Posterior cingulate gyrus (tissue), 11 donors: Measurements from ENCODE around the gene EML3.
"Not testable (repeated sequence)": the region's sequence is repeated elsewhere in the genome, so short reads cannot be mapped to it uniquely, and the experiment has no call there.

Experiments used
- DNase-seq, 10 donors: peaks; one replicate each; pipeline versions ENCODE4 v3.0.0 to v3.0.0-alpha.2; 2020 to 2021; ENCODE audit warnings: mixed read lengths in 3 of 10
- intact Hi-C: fragments of 100-400 bp; cut with DNase I; formaldehyde crosslinking; loops from one replicate; pipeline ENCODE4 v1.15.1; 2023

Gene EML3

DNA sequence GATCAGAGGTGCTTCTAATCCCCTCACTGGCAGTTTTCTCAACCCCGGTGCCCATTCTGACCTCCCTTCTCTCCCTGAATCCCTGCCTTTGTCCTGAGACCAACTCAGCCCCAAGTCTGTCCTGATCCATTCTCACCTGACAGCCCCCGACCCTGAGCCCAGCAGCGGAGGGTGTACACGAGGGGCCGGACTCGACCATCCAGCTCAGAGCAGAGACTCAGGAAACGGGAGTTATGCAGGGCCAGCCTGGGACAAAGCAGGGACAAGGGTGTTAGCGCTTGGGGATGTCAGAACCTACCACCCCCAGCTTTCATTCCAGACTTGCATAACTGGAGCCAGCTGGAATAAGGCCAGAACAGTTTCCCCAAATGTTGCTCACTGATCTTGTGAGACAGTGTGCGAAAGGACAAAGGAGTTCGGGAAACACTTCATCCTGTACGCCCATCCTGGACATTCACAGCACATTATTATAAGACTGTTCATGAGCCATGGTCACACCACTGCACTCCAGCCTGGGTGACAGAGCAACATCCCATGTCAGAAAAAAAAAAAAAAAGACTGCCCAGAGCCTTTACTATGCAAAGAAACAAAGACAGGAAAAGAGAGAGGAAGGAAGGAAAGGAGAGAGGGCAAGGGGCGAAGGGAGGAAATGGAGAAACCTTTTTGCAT, 35.4 kb downstream of the EML3 start:
- intact Hi-C loops, result no loop called here

DNA sequence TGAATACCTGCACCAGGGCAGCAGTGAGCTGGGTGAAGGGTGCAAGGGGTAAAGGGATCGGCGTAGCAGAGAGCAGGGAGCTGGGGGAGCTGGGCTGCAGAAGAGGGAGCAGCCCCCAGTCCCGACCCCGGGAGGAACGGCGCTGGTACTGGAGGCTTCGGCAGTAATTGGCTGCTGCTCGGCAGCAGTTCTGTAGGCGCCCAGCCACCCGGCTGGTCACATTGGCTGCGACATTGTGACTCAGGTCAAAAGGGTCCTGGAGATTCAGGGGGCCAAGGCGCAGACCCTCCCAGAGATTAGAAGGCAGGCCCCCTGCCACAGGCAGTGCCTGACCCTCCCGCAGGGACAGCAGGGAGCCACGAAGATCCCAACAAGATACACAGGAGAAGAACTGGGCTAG, 36.7 kb downstream of the EML3 start:
- intact Hi-C loops, result no loop called here
- DNase-seq, result no peak

More for the DNA sequence above, 35.4 kb downstream of the EML3 start:
- no peak for DNase-seq

DNA sequence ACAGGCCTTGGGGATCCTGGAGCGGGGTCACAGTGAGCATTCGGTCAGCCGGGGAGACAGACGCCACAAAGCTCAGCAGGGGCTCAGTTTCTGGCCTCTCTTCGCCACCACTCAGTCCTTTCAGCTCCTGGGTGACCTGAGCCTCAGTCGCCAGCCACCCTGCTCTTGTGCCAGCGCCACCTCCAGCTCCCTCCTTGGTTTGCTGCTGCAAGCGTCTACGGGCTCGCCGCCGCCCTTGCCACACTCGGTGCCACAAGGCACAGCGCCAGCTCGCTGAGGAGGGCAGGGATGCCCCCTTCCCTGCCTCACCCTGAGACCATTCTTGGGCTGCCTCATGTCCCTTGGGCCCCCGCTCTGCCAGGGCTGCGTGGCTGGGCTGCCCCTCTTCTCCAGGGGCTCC, 37.4 kb downstream of the EML3 start:
- peak in 1 of 10 donors; percentile 75 for DNase-seq
- intact Hi-C loops, result no loop called here

DNA sequence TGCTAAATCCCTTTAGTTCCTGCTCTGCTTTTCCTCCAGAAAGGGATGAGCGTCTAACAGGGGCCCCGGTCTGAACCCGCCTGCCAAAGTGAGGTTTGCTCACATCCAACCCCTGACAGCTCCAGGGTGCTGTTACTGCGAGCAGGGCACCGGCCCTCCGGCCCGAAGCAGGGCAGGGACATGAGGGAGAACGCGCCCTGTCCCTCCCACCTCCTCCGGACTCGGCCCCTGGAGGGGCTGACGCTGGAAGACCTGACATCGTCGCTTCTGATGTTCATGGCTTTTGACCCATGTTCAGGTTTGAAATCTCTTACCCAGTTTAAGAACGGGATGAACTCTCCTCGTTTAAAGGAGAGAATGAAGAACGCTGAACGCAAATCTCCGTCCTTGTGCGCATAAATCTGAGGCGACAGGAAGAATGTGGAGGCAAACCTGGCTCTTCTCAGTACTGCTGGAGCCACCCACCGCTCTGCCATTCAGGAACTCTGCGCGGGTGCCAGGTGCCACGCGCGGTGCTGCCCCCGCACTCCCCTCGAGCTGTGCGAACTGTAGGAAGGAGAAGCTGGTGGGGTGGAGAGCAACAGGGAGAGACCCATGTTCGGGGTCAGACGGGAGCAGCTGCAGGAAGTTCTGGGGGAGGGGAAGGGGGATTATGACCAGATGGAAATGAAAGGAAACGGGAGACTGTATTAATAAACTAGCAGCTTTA, 38.1 kb downstream of the EML3 start:
- DNase-seq, result peak in 6 of 10 donors; percentile 28 to 92 (median 37)
- intact Hi-C loops, result loop anchor here (1.0 to 5.0 kb wide), 2 partner anchors 17 to 48 kb away; partner anchors contain the start of genes B3GAT3 and TUT1

DNA sequence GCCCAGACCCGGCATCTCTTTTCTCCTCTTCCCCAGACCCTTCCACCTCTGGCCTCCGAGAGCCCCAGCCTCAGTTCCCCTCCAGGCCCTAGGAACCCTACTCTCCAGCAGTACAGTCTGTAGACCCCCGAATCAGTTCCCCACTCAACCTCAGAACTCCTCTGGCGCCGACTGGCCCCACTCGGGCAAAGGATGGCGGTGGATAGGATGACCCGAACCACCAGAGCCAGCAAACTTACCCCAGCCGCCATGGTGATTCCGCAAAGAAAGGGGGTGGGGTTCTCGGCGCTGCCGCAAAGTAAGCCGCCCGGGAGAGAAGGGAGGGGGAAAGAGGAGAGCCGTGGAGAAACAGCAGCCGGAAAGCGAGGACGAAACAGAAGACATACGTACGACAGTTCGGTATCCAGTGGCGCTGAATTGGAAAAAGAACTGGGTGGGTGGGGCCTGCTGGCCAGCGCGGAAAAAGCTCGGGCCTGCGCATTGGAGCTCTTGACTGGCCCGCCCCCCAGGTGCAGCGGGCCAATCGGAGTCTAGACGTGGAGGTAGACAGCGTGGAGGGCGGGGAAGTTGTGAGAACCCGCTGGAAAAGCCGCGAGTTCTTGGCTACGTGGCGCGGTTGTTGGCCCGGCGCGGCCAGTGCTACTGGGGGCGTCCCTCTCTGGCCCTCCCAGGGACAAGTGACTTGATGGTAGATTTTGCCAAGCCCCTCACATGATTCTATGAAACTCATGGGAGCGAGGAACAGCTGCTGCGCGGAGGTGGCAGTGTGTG, 38.8 kb downstream of the EML3 start, which contains the start of gene EEF1G:
Gene EEF1G (minus strand): TSS at position 300 of the 771 bp plus-strand sequence. CDS start 49 bp downstream, at position 251.
- DNase-seq, result peak; percentile 97 to 100 (median 98)
- intact Hi-C loops, result loop anchor here (1.0 to 5.0 kb wide), 2 partner anchors 18 to 49 kb away; partner anchors contain the start of genes B3GAT3 and TUT1

DNA sequence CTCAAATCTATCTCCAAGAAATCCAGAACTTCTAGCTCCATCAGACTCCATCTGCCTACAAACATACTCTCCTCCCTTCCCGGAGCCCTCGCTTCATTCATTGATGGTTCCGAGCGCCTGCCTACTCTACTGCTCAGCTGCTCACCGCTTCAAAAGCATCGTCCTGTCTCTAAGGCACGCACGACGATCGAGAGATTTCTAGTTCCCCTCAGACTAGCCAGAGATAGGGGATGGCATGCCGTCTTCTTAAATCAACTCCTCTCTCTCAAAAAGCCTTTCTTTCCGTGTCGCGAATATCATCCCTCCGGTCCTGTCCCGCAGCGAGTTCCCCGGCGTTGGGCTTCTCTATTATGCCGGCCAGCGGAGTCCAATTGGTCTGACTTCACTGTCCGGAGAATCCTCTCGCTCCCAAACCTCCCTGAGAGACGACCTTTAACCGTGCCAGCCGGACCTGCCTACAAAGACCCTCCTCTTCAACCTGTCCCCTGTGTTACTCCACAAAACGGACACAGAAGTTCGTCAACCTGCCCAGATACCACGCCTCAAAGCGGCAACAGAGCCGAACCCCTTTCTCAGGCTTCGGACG, 39.5 kb downstream of the EML3 start:
- peak in 1 of 10 donors; percentile 66 for DNase-seq
- intact Hi-C loops, result loop anchor here (5.0 kb wide), 1 partner anchor 49 kb away; the partner anchor contains the start of gene B3GAT3

DNA sequence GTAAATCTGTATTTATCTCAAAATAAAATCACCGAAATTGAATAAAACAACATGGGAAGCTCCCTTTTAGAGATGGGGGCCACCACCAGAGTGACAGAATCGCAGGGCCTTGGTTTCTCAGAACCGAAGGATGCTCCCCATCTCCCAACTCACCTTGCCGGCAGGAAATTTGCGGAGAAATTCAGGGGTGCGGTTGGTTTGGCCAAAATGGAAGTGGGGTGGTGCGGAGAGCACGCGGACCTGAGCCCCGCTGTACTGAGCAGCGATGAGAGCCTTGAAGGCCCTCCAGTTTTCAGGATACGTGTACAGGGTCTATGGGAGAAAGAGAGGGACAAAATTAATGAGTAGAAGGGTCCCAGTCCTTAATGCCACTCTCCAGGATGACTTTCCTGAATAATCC, 40.1 kb downstream of the EML3 start:
- DNase-seq, result peak in 1 of 10 donors; percentile 38
- intact Hi-C loops, result loop anchor here (5.0 kb wide), 1 partner anchor 50 kb away; the partner anchor contains the start of gene B3GAT3

DNA sequence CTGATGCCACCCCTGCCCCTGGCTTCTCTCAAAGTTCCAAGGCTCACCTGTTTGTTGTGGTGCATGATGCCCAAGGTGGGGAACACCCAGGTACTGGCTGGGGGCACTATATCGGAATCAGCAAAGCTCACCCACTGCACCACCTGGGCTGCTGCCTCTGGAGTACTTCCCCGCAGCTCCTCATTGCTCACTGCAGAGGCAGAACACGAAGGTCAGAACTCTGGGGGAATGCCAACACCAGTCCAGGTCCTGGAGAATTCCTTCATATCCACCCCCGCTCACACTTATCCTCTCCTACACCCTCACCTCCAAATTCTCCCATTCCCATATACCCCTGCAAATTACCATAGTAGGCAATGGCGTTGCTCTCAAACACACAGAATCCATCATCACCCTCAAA, 41.1 kb downstream of the EML3 start:
- DNase-seq, result not testable (repeated sequence)
- intact Hi-C loops, result loop anchor here (5.0 kb wide), 1 partner anchor 51 kb away; the partner anchor contains the start of gene B3GAT3

DNA sequence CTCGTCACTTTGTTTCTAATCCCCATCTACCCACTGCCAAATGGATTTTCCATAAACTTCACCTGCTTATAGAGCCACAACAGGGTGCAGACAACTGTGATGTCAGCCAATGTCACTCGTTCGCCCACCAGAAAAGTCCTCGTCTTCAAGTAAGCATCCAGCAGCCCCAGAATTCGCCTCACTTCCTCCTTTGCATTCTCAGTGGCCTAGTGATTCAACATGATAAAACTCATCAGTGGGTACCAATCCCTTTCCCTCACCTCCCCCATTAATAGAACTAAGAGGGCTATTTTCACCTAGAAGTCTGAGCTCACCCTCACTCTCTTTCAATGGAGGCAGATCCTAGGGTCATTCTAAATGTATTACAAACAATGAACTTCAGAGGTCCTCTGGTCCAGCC, 41.7 kb downstream of the EML3 start:
- intact Hi-C loops, result loop anchor here (5.0 kb wide), 1 partner anchor 51 kb away; the partner anchor contains the start of gene B3GAT3
- DNase-seq, result not testable (repeated sequence)

DNA sequence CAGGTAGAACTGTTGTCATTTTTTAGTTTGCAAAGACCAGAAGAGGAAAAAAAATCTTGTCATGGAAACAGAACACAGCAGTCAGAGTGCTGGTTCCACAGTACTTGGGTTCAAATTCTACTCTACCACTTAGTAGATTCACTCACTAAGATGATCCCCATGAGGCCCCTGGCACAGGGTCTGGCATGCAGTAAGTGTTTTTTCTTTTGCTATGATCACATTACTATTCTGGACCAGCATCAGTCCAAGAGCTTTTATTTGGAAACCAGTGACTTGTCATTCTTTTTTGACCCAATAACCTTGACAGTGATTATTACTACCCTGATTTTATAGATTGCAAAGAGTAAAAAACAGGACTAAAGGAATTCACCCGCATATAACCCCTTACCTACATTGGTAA, 43.0 kb downstream of the EML3 start:
- DNase-seq, result no peak
- intact Hi-C loops, result loop anchor here (5.0 kb wide), 1 partner anchor 53 kb away; the partner anchor contains the start of gene B3GAT3

DNA sequence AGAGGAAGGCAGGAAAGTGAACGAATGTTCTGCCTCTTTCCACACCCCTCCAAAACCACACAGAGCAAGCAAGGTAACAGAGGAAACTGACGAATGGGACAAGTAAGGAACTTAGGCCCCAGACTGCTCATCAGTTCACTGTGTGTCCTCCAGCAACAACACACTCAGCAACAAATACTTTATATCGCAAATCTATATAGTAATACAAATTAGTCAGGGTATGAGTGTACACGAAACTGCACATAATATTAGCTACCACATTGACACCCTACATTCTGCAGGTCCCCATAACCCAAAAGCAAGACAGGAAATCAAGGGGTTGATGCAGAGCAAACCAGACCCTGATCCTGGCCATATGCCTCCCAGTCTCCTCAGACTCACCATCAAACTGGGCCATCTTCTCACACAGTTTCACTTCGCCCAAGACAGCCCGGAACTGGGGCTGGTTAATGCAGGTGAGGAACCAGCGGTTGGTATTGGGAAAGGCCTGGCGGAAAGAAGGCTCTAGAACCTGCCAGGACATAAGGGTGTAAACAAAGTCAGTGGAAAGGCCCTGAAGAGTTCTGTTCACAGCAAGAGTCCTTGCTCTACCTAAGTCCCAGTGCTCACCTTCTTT, 45.4 kb downstream of the EML3 start:
- intact Hi-C loops, result no loop called here

DNA sequence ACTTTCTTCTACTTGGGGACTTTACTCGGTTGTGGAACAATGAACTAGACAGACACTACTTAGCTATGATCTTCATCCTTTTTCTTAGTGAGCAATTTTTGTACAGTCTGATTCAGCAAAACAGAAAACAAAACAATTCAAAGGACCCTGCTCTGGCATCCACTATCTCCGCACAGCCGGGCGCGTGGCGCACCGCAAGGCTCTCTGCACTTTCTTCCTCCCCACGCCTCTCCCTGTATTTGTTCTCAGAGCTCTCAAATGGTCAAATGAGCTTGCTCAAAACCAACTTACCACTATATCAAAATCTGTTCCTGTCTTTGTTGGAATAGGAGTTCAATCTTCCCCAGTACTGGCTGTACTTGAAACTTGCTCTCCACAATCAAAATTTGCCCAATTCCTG, 46.3 kb downstream of the EML3 start:
- DNase-seq, result peak in 1 of 10 donors; percentile 6

More for the DNA sequence above, 45.4 kb downstream of the EML3 start:
- DNase-seq, result peak in 1 of 10 donors; percentile 31

DNA sequence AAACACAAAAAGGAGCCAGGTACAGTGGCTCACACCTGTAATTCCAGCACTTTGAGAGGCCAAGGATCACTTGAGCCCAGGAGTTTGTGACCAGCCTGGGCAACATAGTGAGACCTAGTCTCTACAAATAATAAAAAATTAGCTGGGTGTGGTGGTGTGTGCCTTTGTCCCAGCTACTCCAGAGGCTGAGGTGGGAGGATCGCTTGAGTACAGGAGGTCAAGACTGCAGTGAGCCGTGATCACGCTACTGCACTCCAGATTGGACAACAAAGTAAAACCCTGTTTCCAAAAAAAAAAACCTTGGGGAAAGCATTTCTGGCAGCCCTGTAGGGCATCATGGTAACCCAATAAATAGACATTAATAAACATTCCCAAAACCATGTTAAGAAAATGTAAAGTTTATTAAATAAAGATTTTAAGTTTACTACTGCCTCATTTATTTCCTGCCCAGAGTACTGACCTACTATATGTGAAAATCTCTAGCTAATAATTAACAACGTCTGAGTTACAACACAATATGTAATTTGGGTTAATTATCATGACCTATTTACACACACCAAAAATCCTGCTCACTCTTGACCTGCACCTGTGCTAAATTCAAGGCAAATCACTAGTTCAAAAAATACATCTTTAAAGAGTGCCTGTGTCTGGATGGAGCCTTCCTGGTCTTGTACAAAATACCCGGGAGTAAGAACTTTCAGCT, 47.3 kb downstream of the EML3 start:
- no peak for DNase-seq
- intact Hi-C loops, result no loop called here

More for the DNA sequence above, 46.3 kb downstream of the EML3 start:
- intact Hi-C loops, result no loop called here

DNA sequence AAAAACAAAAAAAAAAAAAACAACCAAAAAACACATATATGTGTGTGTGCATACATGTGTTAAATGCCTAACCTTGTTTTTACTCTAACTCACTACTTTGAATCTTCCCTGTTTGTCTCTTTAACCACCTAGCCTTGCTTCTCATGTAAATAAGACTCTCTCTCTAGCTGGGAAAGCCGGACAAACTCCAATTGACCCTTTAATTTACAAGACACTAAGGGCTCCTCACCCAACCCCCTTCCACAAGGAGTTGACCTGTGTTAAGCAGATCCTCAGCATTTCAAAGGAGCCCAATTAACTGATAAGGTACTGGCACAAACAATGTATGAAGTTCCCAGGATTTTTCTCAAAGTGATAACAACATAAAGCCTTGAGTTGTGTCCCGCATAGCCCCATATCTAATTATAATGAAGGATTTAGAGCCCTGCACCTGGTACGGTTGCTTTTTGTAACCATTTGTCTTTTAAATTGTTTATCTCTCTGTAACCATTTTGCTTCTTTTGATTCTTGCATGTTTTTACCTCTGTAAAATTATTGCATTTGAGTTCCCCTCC, 50.8 kb downstream of the EML3 start:
- DNase-seq, result not testable (repeated sequence)
- intact Hi-C loops, result loop anchor here (5.0 kb wide), 1 partner anchor 139 kb away; no protein-coding TSS in a partner anchor

DNA sequence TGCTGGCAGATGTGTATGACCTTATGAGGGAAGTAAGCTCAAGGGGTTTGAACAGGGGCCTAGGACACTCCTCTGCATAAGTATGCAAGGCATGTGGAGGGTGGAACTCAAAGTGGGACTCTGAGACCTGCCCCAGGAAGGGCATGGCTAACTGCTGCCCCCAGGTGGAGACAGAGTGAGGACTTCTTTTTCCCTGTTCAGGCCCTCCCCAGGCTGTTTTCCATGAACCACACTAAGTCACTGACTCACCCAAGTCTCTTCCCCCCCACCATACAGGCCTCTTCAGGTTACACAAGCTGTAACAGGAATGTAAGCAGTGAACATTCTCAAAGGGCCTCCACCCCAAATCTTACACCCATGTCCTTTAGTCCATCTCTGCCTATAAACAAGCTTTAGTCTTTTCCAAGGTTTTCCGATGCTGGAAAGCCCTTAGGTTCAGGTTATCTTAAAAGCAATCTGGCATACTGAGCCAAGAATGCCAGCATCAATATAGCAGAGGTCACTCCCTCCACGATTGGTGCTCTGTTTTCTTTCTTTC, 51.9 kb downstream of the EML3 start:
- DNase-seq, result peak in 6 of 10 donors; percentile 52 to 90 (median 60)
- intact Hi-C loops, result loop anchor here (5.0 kb wide), 1 partner anchor 138 kb away; no protein-coding TSS in a partner anchor

DNA sequence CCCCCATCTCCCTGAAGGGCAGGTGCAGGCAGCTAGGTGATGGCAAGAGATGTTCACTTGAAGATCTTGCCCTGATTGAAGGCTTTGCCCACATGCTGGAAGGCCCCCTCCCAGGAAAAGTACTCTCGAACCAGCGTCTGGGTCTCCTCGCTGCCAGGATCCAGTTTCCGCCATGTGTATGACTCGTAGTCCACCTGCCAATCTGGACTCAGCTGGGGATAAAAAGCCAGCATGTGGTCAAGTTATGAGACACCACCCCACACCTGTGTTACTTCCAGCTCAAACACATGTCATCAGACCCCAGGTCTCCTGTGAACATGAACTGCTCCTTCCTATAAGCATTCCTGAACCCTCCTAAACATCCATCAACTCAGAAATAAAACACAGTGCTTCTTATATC, 52.9 kb downstream of the EML3 start:
- DNase-seq, result peak in 2 of 10 donors; percentile 8 to 19
- intact Hi-C loops, result loop anchor here (5.0 kb wide), 1 partner anchor 137 kb away; no protein-coding TSS in a partner anchor

DNA sequence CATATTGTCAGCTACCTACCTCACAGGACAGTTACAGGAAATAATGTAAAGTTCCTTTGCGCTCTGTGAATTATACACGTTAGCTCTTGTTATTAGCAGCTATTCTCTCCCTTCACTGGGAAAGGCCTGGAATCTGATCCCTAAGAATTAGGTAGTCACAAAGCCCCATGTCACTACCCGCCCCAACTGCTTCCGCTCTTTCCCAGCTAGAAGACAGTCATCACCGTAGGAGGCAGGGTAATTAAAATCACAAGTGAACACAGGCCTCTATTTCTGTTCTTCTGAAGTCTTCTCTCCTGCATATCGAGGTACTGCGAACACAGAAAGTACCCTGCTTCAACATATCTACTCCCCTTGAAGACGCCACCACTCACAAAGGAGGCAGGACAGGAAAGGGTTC, 53.4 kb downstream of the EML3 start:
- DNase-seq, result peak in 3 of 10 donors; percentile 38 to 61 (median 40)
- intact Hi-C loops, result no loop called here

DNA sequence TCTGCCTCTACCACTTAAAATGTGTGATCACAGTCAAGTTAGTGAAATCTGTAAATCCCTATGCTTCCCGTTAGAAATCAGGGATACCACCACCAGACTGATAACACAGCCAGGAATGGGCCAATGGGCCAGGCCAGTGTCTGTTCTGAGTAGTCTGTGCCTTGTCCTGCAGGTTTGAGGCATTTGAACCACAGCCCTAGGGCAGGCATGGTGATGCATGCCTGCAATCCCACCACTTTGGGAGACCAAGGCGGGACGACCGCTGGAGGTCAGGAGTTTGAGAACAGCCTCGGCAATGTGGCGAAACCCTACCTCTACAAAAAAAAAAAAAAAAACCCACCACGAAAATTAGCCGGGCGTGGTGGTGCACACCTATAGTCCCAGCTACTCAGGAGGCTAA, 53.9 kb downstream of the EML3 start:
- intact Hi-C loops, result no loop called here
- DNase-seq, result peak in 2 of 10 donors; percentile 50 to 57
